Activated CD8-positive, alpha-beta T cell treated with anti-CD3 and anti-CD28 coated beads for 36 hours (primary cell): ENCODE results near the gene LUZP1. TPM values are rescaled to one million over a fixed set of nuclear protein-coding genes. Genes with fewer than 3 reads are reported as not detected.

Source experiments
- ATAC-seq: fragments of 200-7000 bp; cut with Tn5 transposase; one replicate; pipeline ENCODE4 v1.10.0; 2021; ENCODE audit warnings: mild to moderate bottlenecking, moderate library complexity
- CTCF ChIA-PET: fragments of 350-600 bp; sonication (Branson Sonifier 250); formaldehyde crosslinking; loops from one replicate; lab custom pipeline; 2021; ENCODE audit warnings: antibody characterized with exemption; lab: Charles Lee
- POLR2A ChIA-PET: fragments of 350-600 bp; sonication (Branson Sonifier 250); formaldehyde crosslinking; loops from one replicate; lab custom pipeline; 2021; ENCODE audit warnings: antibody characterized with exemption; lab: Charles Lee
- DNase-seq: peaks from one replicate; pipeline ENCODE4 v3.0.0-alpha.2; 2020
- H3K27ac Mint-ChIP-seq: one replicate; pipeline ENCODE4 v1.8.0; 2021; ENCODE audit warnings: mild to moderate bottlenecking, mixed read lengths
- H3K27me3 Mint-ChIP-seq: one replicate; pipeline ENCODE4 v1.8.0; 2021; ENCODE audit warnings: mixed read lengths
- H3K36me3 Mint-ChIP-seq: one replicate; pipeline ENCODE4 v1.8.0; 2021; ENCODE audit warnings: low read depth, mixed read lengths
- H3K4me1 Mint-ChIP-seq: one replicate; pipeline ENCODE4 v1.8.0; 2021; ENCODE audit warnings: low read depth, mixed read lengths
- H3K4me3 Mint-ChIP-seq: one replicate; pipeline ENCODE4 v1.8.0; 2021; ENCODE audit warnings: mild to moderate bottlenecking, moderate library complexity, mixed read lengths
- H3K9me3 Mint-ChIP-seq: one replicate; pipeline ENCODE4 v1.8.0; 2021; ENCODE audit warnings: mixed read lengths
- CTCF ChIP-seq: fragments of 200-600 bp; IDR thresholded peaks from one replicate; pipeline ENCODE4 v1.8.0; 2022; ENCODE audit warnings: antibody characterized with exemption, mild to moderate bottlenecking
- intact Hi-C: fragments of 100-400 bp; cut with micrococcal nuclease; formaldehyde crosslinking; loops from one replicate; pipeline ENCODE4 v1.10.0; 2022
- total RNA-seq, 2 experiments: library from RNA; stranded (reverse); gene quantifications; one replicate each; pipeline ENCODE4 v1.2.3, GENCODE V29; 2021

The LUZP1 gene
- total RNA-seq, 2 experiments from 2014 or later, result 14.9 to 16.0 TPM

- Mint-ChIP-seq H3K9me3 (no peaks in the 10 kb centered on the region), H3K4me1 (no peaks in the 10 kb centered on the region), H3K27me3 (no peaks in the 10 kb centered on the region), H3K36me3 (peaks cover 25% of the 10 kb centered on the region), H3K27ac (no peak overlapping the region), H3K4me3 (no peak overlapping the region)
- intact Hi-C loops, result no loop called here
- no peak for ATAC-seq
- DNase-seq, result no peak
- POLR2A ChIA-PET, result no interaction called here
- no peak for TF ChIP-seq CTCF
- CTCF ChIA-PET, result interaction anchor here (1.2 kb wide), 1 partner anchor 110 kb away, joined by 4 read pairs; no protein-coding TSS in a partner anchor
Measured at GRCh38 chr1:23074012-23074411, 94.6 kb downstream of the LUZP1 start.

- POLR2A ChIA-PET, result interaction anchor here (1.7 kb wide), 1 partner anchor 19 kb away, joined by 4 read pairs; no protein-coding TSS in a partner anchor
- H3K36me3 Mint-ChIP-seq, result peaks cover 28% of the 10 kb centered on the region
Measured at GRCh38 chr1:23069675-23070074, 99.0 kb downstream of the LUZP1 start.

GRCh38 chr1:23069149-23069548, 99.5 kb downstream of the LUZP1 start:
- Mint-ChIP-seq H3K27ac (no peak overlapping the region), H3K36me3 (peaks cover 28% of the 10 kb centered on the region), H3K4me3 (no peak overlapping the region), H3K4me1 (peaks cover 10% of the 10 kb centered on the region), H3K27me3 (no peaks in the 10 kb centered on the region), H3K9me3 (no peaks in the 10 kb centered on the region)
- POLR2A ChIA-PET, result interaction anchor here (1.7 kb wide), 1 partner anchor 20 kb away, joined by 4 read pairs; no protein-coding TSS in a partner anchor
- intact Hi-C loops, result no loop called here
- CTCF ChIA-PET, result interaction anchor here (1.0 to 1.1 kb wide), 2 partner anchors 14 to 115 kb away, joined by 3 to 5 read pairs; no protein-coding TSS in a partner anchor
- DNase-seq (no peak), ATAC-seq (no peak)
- no peak for TF ChIP-seq CTCF

More at GRCh38 chr1:23069675-23070074, 99.0 kb downstream of the LUZP1 start:
- no peak overlapping the region for H3K27ac Mint-ChIP-seq
- H3K27me3 Mint-ChIP-seq, result no peaks in the 10 kb centered on the region
- H3K4me1 Mint-ChIP-seq, result peaks cover 10% of the 10 kb centered on the region
- H3K9me3 Mint-ChIP-seq, result no peaks in the 10 kb centered on the region
- CTCF ChIA-PET, result interaction anchor here (1.0 to 1.1 kb wide), 2 partner anchors 14 to 115 kb away, joined by 3 to 5 read pairs; no protein-coding TSS in a partner anchor
- no peak overlapping the region for H3K4me3 Mint-ChIP-seq
- ATAC-seq (no peak), DNase-seq (no peak)
- intact Hi-C loops, result no loop called here
- TF ChIP-seq CTCF, result no peak

- ATAC-seq, result no peak
- CTCF ChIA-PET, result interaction anchor here (1.0 kb wide), 1 partner anchor 10 kb away, joined by 3 read pairs; no protein-coding TSS in a partner anchor
Measured at GRCh38 chr1:23066075-23066474, 102.6 kb downstream of the LUZP1 start.

More at GRCh38 chr1:23066075-23066474, 102.6 kb downstream of the LUZP1 start:
- TF ChIP-seq CTCF, result no peak
- intact Hi-C loops, result no loop called here
- DNase-seq, result no peak
- no peak overlapping the region for H3K27ac Mint-ChIP-seq
- H3K9me3 Mint-ChIP-seq, result no peaks in the 10 kb centered on the region
- no peak overlapping the region for H3K4me3 Mint-ChIP-seq
- H3K36me3 Mint-ChIP-seq, result peaks cover 18% of the 10 kb centered on the region
- H3K27me3 Mint-ChIP-seq, result no peaks in the 10 kb centered on the region
- H3K4me1 Mint-ChIP-seq, result peaks cover 10% of the 10 kb centered on the region
- POLR2A ChIA-PET, result no interaction called here
